ENCODE results near the gene PLEKHG3.

PLEKHG3 gene

GRCh38 chr14:64766430-64767151 lies 62.4 kb downstream of the PLEKHG3 start:
- no peak for DNase-seq

GRCh38 chr14:64767215-64767964 lies 63.2 kb downstream of the PLEKHG3 start:
- DNase-seq = no peak

DNA sequence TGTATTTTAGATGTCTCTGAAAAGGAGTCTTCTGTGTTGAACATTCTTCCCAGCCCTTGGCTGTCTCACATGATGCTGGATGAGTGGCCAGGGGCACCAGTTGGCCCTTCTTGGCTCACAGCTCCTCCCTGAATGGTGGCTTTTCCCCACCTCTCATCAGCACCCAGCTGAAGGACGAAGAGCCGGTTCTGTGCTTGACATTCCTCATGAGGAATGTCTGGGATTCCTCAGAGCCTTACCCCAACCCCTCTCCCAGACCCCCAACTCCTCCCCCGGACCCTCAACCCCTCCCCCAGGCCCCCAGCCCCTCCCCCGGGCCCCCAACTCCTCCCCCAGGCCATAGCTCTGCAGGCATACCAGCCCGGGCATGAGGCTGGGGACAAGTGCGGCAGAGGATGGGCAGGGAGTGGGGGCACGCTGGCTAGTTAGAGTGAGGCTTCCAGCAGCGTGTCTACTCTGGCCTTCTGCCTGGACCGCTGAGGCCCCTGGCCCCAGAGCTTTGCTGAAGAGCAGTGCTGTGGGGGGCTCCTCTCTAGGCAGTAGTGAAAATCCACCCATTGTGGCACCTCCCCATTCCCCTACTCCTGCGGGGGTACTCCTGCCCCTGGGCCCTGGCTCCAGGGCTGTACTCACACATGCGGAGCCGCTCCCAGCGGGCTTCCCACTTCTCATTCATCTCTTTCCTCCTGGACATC lies 64.3 kb downstream of the PLEKHG3 start:
- DNase-seq = no peak

- no peak for DNase-seq
Measured at GRCh38 chr14:64769096-64770020, 65.1 kb downstream of the PLEKHG3 start.

- DNase-seq = no peak
Measured at GRCh38 chr14:64770751-64771150, 66.5 kb downstream of the PLEKHG3 start.

- DNase-seq = no peak
Measured at GRCh38 chr14:64771161-64771560, 66.9 kb downstream of the PLEKHG3 start.

GRCh38 chr14:64772397-64772950 lies 68.2 kb downstream of the PLEKHG3 start:
- no peak for DNase-seq

GRCh38 chr14:64773046-64773445 lies 68.8 kb downstream of the PLEKHG3 start:
- DNase-seq = no peak

- DNase-seq = no peak
Measured at GRCh38 chr14:64773577-64773976, 69.4 kb downstream of the PLEKHG3 start.

- no peak for DNase-seq
Measured at GRCh38 chr14:64774272-64774671, 70.0 kb downstream of the PLEKHG3 start.

DNA sequence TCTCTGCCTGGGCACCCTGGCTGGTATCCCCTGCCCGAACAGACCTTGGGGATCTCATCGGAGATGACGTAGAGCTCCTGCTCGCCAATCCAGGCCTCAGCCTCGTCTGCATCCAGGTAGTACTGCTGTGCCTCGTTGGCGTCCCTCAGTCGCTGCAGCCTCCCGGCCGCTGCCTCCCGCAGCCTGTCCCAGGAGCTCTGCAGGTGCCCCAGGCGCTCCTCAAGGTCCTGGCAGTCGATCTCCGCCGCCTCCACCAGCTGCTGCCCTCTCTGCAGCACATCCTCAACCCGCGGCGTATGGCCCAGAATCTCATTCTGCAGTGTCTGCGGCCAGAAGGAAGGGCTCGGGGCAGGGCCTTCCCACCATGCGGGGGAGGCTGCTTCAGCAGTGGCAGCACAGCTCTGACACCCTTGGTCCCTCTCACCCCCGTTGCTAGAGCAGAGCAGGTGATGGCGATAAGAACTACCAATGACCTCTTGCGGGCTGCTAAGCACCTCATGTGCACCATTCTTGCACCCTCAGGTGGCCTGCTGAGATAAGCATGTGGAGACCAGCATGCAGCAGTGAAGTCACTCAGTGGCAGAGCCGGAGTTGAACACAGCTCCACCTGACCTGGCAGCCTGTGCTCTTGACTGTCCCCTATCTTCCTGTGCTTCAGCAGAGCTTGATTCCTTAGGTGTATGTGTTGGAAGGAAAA lies 71.0 kb downstream of the PLEKHG3 start:
- DNase-seq = no peak

GRCh38 chr14:64777461-64777860 lies 73.2 kb downstream of the PLEKHG3 start:
- no peak for DNase-seq

DNA sequence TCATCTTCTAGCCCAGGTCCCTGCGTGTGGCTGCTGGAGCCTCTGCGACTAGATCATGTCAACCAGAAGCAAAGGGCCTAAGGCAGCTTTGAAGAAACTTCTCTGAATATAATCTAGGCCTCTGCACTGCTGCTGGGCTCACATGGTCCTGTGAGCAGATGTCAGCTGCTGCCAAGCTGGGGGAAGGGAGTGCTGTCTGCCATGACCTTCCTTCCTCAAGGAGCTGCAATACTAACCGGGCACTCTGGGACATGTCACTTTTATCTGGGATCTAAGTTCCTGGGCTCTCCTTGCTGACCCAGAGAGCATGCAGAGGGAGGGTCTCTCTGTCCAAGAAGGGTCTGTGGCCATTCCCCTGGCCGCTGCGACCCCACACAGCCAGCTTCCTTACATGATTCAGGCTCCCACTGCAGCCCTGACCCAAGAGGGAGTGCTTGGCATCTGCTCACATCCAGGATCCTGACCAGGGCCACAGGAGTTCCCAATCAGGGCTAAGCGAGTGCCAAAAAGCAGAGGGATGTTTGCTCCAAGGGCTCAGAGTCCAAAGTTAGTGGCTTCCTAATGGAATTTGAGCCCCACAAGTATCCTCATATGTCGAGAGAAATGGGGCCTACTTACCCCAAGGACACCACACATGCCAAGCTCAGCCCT lies 74.0 kb downstream of the PLEKHG3 start:
- no peak for DNase-seq

- DNase-seq = no peak
Measured at GRCh38 chr14:64779472-64779871, 75.2 kb downstream of the PLEKHG3 start.

GRCh38 chr14:64782196-64782595 lies 78.0 kb downstream of the PLEKHG3 start:
- no peak for DNase-seq

DNA sequence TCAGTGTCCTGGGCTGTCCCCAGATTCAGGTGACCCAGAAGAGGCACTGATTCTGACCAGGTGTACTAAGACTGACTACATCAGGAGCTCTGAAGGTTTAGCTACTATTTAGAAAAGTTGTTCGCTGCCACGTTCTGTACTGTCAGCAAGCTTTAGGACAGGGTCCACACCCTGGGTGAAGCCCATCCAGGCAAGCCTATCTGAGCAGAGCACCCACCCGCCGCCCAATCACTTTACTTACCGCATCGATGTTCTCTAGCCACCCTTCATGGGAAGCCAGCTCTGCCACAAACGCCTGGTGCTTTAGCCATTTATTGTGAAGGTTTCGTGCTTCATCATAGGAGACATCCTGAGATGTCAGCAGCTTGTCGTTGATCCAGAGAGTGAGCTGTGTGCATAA lies 79.8 kb downstream of the PLEKHG3 start:
- no peak for DNase-seq

GRCh38 chr14:64786296-64787149 lies 82.3 kb downstream of the PLEKHG3 start:
- DNase-seq = no peak

- no peak for DNase-seq
Measured at GRCh38 chr14:64787619-64788018, 83.4 kb downstream of the PLEKHG3 start.

DNA sequence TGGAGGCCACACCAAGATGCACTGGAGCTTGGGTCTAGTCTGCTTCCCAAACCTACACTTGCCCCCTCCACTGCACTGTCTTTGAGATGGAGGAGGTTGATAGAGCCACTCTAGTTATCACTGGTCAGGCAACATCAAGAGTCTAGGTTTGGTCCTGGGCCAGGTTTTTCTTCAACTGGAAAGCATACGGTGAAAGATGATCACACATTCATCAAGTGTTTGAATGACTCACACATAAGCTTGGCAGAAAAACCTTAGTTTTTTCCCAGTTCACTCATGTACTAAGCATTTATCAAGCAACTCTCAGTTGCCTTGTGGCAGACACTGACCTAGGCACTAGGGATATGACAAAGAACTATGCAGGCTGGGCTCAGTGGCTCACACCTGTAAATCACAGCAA lies 84.5 kb downstream of the PLEKHG3 start:
- DNase-seq = no peak

DNA sequence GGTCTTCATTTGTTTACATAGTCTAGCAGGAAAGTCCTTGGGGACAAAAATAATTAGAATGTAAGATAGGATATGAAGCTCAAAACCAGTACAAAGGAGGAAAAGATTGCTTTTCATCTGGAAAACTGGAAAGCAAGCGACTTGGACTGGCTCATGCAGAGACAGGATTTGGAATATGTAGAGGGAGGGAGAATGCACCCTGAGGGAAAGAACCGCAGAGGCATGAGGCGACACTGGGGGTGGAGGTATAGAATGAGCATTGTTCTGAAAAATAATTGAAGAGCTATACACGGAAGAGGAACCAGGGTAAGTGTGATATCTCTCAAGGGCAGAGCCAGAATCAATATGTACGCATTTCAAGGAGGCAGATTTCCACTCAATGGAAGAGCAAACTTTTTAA lies 85.5 kb downstream of the PLEKHG3 start:
- no peak for DNase-seq

Data from activated T-cell treated with anti-CD3 and anti-CD28 coated beads for 4 hours (primary cell).